ENCODE measurements around the gene DPP4.
A peak's percentile ranks its signal among the peaks of the same experiment; 100 is the strongest.
"Not testable (repeated sequence)": the region's sequence is repeated elsewhere in the genome, so short reads cannot be mapped to it uniquely, and the experiment has no call there.

Gene DPP4

GRCh38 chr2:161972232-161972631, 101.8 kb downstream of the DPP4 start:
- Histone ChIP-seq H3K4me3 (ENCODE audit: insufficient read depth, low read depth, low read length, poor library complexity, severe bottlenecking) (no peak overlapping the region), H3K27ac (ENCODE audit: insufficient read depth, low read length, poor library complexity, severe bottlenecking) (no peak overlapping the region), H3K4me1 (ENCODE audit: control insufficient read depth, insufficient read depth, low read length, poor library complexity, severe bottlenecking) (no peaks in the 10 kb centered on the region), H3K9me3 (ENCODE audit: control insufficient read depth, low read length) (no peaks in the 10 kb centered on the region), H3K27me3 (replicated peaks; ENCODE audit: control insufficient read depth, insufficient read depth, low read length, poor library complexity, severe bottlenecking) (no peaks in the 10 kb centered on the region), H3K36me3 (ENCODE audit: control insufficient read depth, insufficient read depth, low read length) (no peaks in the 10 kb centered on the region)
- no peak for DNase-seq

GRCh38 chr2:161971551-161971950, 102.5 kb downstream of the DPP4 start:
- H3K4me1 ChIP-seq (ENCODE audit: control insufficient read depth, insufficient read depth, low read length, poor library complexity, severe bottlenecking), result no peaks in the 10 kb centered on the region
- H3K4me3 ChIP-seq (ENCODE audit: insufficient read depth, low read depth, low read length, poor library complexity, severe bottlenecking), result no peak overlapping the region
- H3K36me3 ChIP-seq (ENCODE audit: control insufficient read depth, insufficient read depth, low read length), result no peaks in the 10 kb centered on the region
- DNase-seq, result no peak
- H3K27ac ChIP-seq (ENCODE audit: insufficient read depth, low read length, poor library complexity, severe bottlenecking), result no peak overlapping the region
- H3K27me3 ChIP-seq (replicated peaks; ENCODE audit: control insufficient read depth, insufficient read depth, low read length, poor library complexity, severe bottlenecking), result no peaks in the 10 kb centered on the region
- no peaks in the 10 kb centered on the region for H3K9me3 ChIP-seq (ENCODE audit: control insufficient read depth, low read length)

- Histone ChIP-seq H3K27ac (ENCODE audit: insufficient read depth, low read length, poor library complexity, severe bottlenecking) (no peak overlapping the region), H3K9me3 (ENCODE audit: control insufficient read depth, low read length) (no peaks in the 10 kb centered on the region), H3K4me1 (ENCODE audit: control insufficient read depth, insufficient read depth, low read length, poor library complexity, severe bottlenecking) (no peaks in the 10 kb centered on the region), H3K4me3 (ENCODE audit: insufficient read depth, low read depth, low read length, poor library complexity, severe bottlenecking) (no peak overlapping the region), H3K36me3 (ENCODE audit: control insufficient read depth, insufficient read depth, low read length) (no peaks in the 10 kb centered on the region), H3K27me3 (replicated peaks; ENCODE audit: control insufficient read depth, insufficient read depth, low read length, poor library complexity, severe bottlenecking) (no peaks in the 10 kb centered on the region)
- no peak for DNase-seq
These were observed 104.9 kb downstream of the DPP4 start for GRCh38 chr2:161969159-161969558.

- H3K27me3 ChIP-seq (replicated peaks; ENCODE audit: control insufficient read depth, insufficient read depth, low read length, poor library complexity, severe bottlenecking), result no peaks in the 10 kb centered on the region
- no peak overlapping the region for H3K27ac ChIP-seq (ENCODE audit: insufficient read depth, low read length, poor library complexity, severe bottlenecking)
- DNase-seq, result no peak
- no peak overlapping the region for H3K4me3 ChIP-seq (ENCODE audit: insufficient read depth, low read depth, low read length, poor library complexity, severe bottlenecking)
- H3K36me3 ChIP-seq (ENCODE audit: control insufficient read depth, insufficient read depth, low read length), result no peaks in the 10 kb centered on the region
- H3K4me1 ChIP-seq (ENCODE audit: control insufficient read depth, insufficient read depth, low read length, poor library complexity, severe bottlenecking), result no peaks in the 10 kb centered on the region
- H3K9me3 ChIP-seq (ENCODE audit: control insufficient read depth, low read length), result no peaks in the 10 kb centered on the region
These were observed 108.0 kb downstream of the DPP4 start for GRCh38 chr2:161965994-161966393.

- Histone ChIP-seq H3K27me3 (replicated peaks; ENCODE audit: control insufficient read depth, insufficient read depth, low read length, poor library complexity, severe bottlenecking) (no peaks in the 10 kb centered on the region), H3K36me3 (ENCODE audit: control insufficient read depth, insufficient read depth, low read length) (no peaks in the 10 kb centered on the region), H3K4me3 (ENCODE audit: insufficient read depth, low read depth, low read length, poor library complexity, severe bottlenecking) (no peak overlapping the region), H3K4me1 (ENCODE audit: control insufficient read depth, insufficient read depth, low read length, poor library complexity, severe bottlenecking) (no peaks in the 10 kb centered on the region), H3K9me3 (ENCODE audit: control insufficient read depth, low read length) (no peaks in the 10 kb centered on the region), H3K27ac (ENCODE audit: insufficient read depth, low read length, poor library complexity, severe bottlenecking) (no peak overlapping the region)
- no peak for DNase-seq
These were observed 109.9 kb downstream of the DPP4 start for GRCh38 chr2:161964160-161964559.

GRCh38 chr2:161962160-161962559, 111.9 kb downstream of the DPP4 start:
- Histone ChIP-seq H3K36me3 (ENCODE audit: control insufficient read depth, insufficient read depth, low read length) (no peaks in the 10 kb centered on the region), H3K27ac (ENCODE audit: insufficient read depth, low read length, poor library complexity, severe bottlenecking) (no peak overlapping the region), H3K4me1 (ENCODE audit: control insufficient read depth, insufficient read depth, low read length, poor library complexity, severe bottlenecking) (peaks cover 2% of the 10 kb centered on the region), H3K27me3 (replicated peaks; ENCODE audit: control insufficient read depth, insufficient read depth, low read length, poor library complexity, severe bottlenecking) (no peaks in the 10 kb centered on the region), H3K4me3 (ENCODE audit: insufficient read depth, low read depth, low read length, poor library complexity, severe bottlenecking) (no peak overlapping the region), H3K9me3 (ENCODE audit: control insufficient read depth, low read length) (no peaks in the 10 kb centered on the region)
- DNase-seq, result no peak

GRCh38 chr2:161961061-161961460, 113.0 kb downstream of the DPP4 start:
- no peaks in the 10 kb centered on the region for H3K36me3 ChIP-seq (ENCODE audit: control insufficient read depth, insufficient read depth, low read length)
- DNase-seq, result no peak
- no peak overlapping the region for H3K27ac ChIP-seq (ENCODE audit: insufficient read depth, low read length, poor library complexity, severe bottlenecking)
- H3K9me3 ChIP-seq (ENCODE audit: control insufficient read depth, low read length), result no peaks in the 10 kb centered on the region
- no peaks in the 10 kb centered on the region for H3K27me3 ChIP-seq (replicated peaks; ENCODE audit: control insufficient read depth, insufficient read depth, low read length, poor library complexity, severe bottlenecking)
- H3K4me3 ChIP-seq (ENCODE audit: insufficient read depth, low read depth, low read length, poor library complexity, severe bottlenecking), result no peak overlapping the region
- peaks cover 12% of the 10 kb centered on the region for H3K4me1 ChIP-seq (ENCODE audit: control insufficient read depth, insufficient read depth, low read length, poor library complexity, severe bottlenecking)

- Histone ChIP-seq H3K4me1 (ENCODE audit: control insufficient read depth, insufficient read depth, low read length, poor library complexity, severe bottlenecking) (peaks cover 50% of the 10 kb centered on the region), H3K4me3 (ENCODE audit: insufficient read depth, low read depth, low read length, poor library complexity, severe bottlenecking) (no peak overlapping the region), H3K27me3 (replicated peaks; ENCODE audit: control insufficient read depth, insufficient read depth, low read length, poor library complexity, severe bottlenecking) (no peaks in the 10 kb centered on the region), H3K27ac (ENCODE audit: insufficient read depth, low read length, poor library complexity, severe bottlenecking) (peak overlapping the region; percentile 16), H3K36me3 (ENCODE audit: control insufficient read depth, insufficient read depth, low read length) (no peaks in the 10 kb centered on the region), H3K9me3 (ENCODE audit: control insufficient read depth, low read length) (no peaks in the 10 kb centered on the region)
- no peak for DNase-seq
These were observed 117.3 kb downstream of the DPP4 start for GRCh38 chr2:161956738-161957137.

- H3K4me1 ChIP-seq (ENCODE audit: control insufficient read depth, insufficient read depth, low read length, poor library complexity, severe bottlenecking), result peaks cover 50% of the 10 kb centered on the region
- DNase-seq, result no peak
- no peaks in the 10 kb centered on the region for H3K36me3 ChIP-seq (ENCODE audit: control insufficient read depth, insufficient read depth, low read length)
- H3K4me3 ChIP-seq (ENCODE audit: insufficient read depth, low read depth, low read length, poor library complexity, severe bottlenecking), result no peak overlapping the region
- H3K27ac ChIP-seq (ENCODE audit: insufficient read depth, low read length, poor library complexity, severe bottlenecking), result no peak overlapping the region
- H3K27me3 ChIP-seq (replicated peaks; ENCODE audit: control insufficient read depth, insufficient read depth, low read length, poor library complexity, severe bottlenecking), result no peaks in the 10 kb centered on the region
- H3K9me3 ChIP-seq (ENCODE audit: control insufficient read depth, low read length), result no peaks in the 10 kb centered on the region
These were observed 118.8 kb downstream of the DPP4 start for GRCh38 chr2:161955211-161955610.

GRCh38 chr2:161954103-161954502, 119.9 kb downstream of the DPP4 start:
- DNase-seq, result peak in 1 of 3 donors; percentile 5

GRCh38 chr2:161953367-161953766, 120.6 kb downstream of the DPP4 start:
- not testable (repeated sequence) for H3K4me3 ChIP-seq (ENCODE audit: insufficient read depth, low read depth, low read length, poor library complexity, severe bottlenecking); DNase-seq; H3K27me3 ChIP-seq (replicated peaks; ENCODE audit: control insufficient read depth, insufficient read depth, low read length, poor library complexity, severe bottlenecking); H3K36me3 ChIP-seq (ENCODE audit: control insufficient read depth, insufficient read depth, low read length); H3K9me3 ChIP-seq (ENCODE audit: control insufficient read depth, low read length); H3K27ac ChIP-seq (ENCODE audit: insufficient read depth, low read length, poor library complexity, severe bottlenecking)
- peaks cover 50% of the 10 kb centered on the region for H3K4me1 ChIP-seq (ENCODE audit: control insufficient read depth, insufficient read depth, low read length, poor library complexity, severe bottlenecking)

More at GRCh38 chr2:161954103-161954502, 119.9 kb downstream of the DPP4 start:
- Histone ChIP-seq H3K27me3 (replicated peaks; ENCODE audit: control insufficient read depth, insufficient read depth, low read length, poor library complexity, severe bottlenecking) (no peaks in the 10 kb centered on the region), H3K36me3 (ENCODE audit: control insufficient read depth, insufficient read depth, low read length) (no peaks in the 10 kb centered on the region), H3K4me3 (ENCODE audit: insufficient read depth, low read depth, low read length, poor library complexity, severe bottlenecking) (no peak overlapping the region), H3K4me1 (ENCODE audit: control insufficient read depth, insufficient read depth, low read length, poor library complexity, severe bottlenecking) (peaks cover 50% of the 10 kb centered on the region), H3K9me3 (ENCODE audit: control insufficient read depth, low read length) (no peaks in the 10 kb centered on the region), H3K27ac (ENCODE audit: insufficient read depth, low read length, poor library complexity, severe bottlenecking) (peak overlapping the region; percentile 21)
